ENCODE measurements around the gene GPR3. TPM values are rescaled to one million over a fixed set of nuclear protein-coding genes. Genes with fewer than 3 reads are reported as not detected.

Gene GPR3
- total and polyA plus RNA-seq, 11 donors: 0.11 to 3.7 (median 0.53) TPM; not detected in 1

- Histone ChIP-seq H3K27me3 (no peaks in the 10 kb centered on the region), H3K27ac (no peak overlapping the region), H3K4me1 (peaks cover 7 to 56% (median 32%) of the 10 kb centered on the region in 12 donors), H3K36me3 (no peaks in the 10 kb centered on the region), H3K9me3 (no peaks in the 10 kb centered on the region), H3K4me3 (no peak overlapping the region)
- WGBS, 4 donors: 95 to 97% (median 96%) methylated on average over 12 to 18 of the region's 18 CpGs
- TF ChIP-seq CTCF (IDR thresholded peaks at IDR 0.05) (no peak), POLR2A (IDR thresholded peaks at IDR 0.05) (no peak)
- intact Hi-C loops (cut with DNase I): loop anchor here (1.0 to 10.0 kb wide), 14 partner anchors 29 to 349 kb away; no protein-coding TSS in a partner anchor
- DNase-seq (no peak), ATAC-seq (no peak)
Measured at GRCh38 chr1:27393641-27394281, 1.3 kb downstream of the GPR3 start.

GRCh38 chr1:27394282-27394658 lies 1.8 kb downstream of the GPR3 start:
- H3K27me3 ChIP-seq: no peaks in the 10 kb centered on the region
- peaks cover 7 to 60% (median 37%) of the 10 kb centered on the region in 12 donors for H3K4me1 ChIP-seq
- intact Hi-C loops (cut with DNase I): loop anchor here (1.0 to 10.0 kb wide), 13 partner anchors 37 to 349 kb away; no protein-coding TSS in a partner anchor
- H3K36me3 ChIP-seq: no peaks in the 10 kb centered on the region
- DNase-seq: no peak
- no peak for ATAC-seq
- TF ChIP-seq POLR2A (IDR thresholded peaks at IDR 0.05) (no peak), CTCF (IDR thresholded peaks at IDR 0.05) (no peak)
- 94 to 98% (median 97%) methylated on average over 9 of the region's 9 CpGs for WGBS, 4 donors
- no peak overlapping the region for H3K4me3 ChIP-seq
- no peak overlapping the region for H3K27ac ChIP-seq
- H3K9me3 ChIP-seq: no peaks in the 10 kb centered on the region

- DNase-seq (no peak), ATAC-seq (no peak)
- Histone ChIP-seq H3K4me3 (no peak overlapping the region), H3K27me3 (no peaks in the 10 kb centered on the region), H3K9me3 (no peaks in the 10 kb centered on the region), H3K36me3 (no peaks in the 10 kb centered on the region), H3K4me1 (peaks cover 7 to 67% (median 43%) of the 10 kb centered on the region in 12 donors), H3K27ac (peak overlapping the region in 2 of 12 donors; percentile 19 to 26)
- intact Hi-C loops (cut with DNase I): loop anchor here (1.0 to 10.0 kb wide), 15 partner anchors 38 to 350 kb away; no protein-coding TSS in a partner anchor
- no peak for TF ChIP-seq POLR2A (IDR thresholded peaks at IDR 0.05)
- no peak for TF ChIP-seq CTCF (IDR thresholded peaks at IDR 0.05)
- WGBS, 4 donors: 71 to 93% (median 86%) methylated on average over 1 of the region's 1 CpG
Measured at GRCh38 chr1:27394925-27395324, 2.5 kb downstream of the GPR3 start.

GRCh38 chr1:27395441-27396195 lies 3.2 kb downstream of the GPR3 start:
- ATAC-seq (peak in 2 of 4 donors; percentile 18 to 23), DNase-seq (peak; percentile 68 to 86 (median 69))
- H3K36me3 ChIP-seq: no peaks in the 10 kb centered on the region
- H3K9me3 ChIP-seq: no peaks in the 10 kb centered on the region
- TF ChIP-seq CTCF (IDR thresholded peaks at IDR 0.05): peak; percentile 90 to 98 (median 96)
- TF ChIP-seq POLR2A (IDR thresholded peaks at IDR 0.05): no peak
- intact Hi-C loops (cut with DNase I): loop anchor here in 8 of 10 donors (1.0 to 10.0 kb wide), 11 partner anchors 63 to 351 kb away; no protein-coding TSS in a partner anchor
- H3K27me3 ChIP-seq: no peaks in the 10 kb centered on the region
- 8 to 14% (median 11%) methylated on average over 9 to 10 of the region's 10 CpGs for WGBS, 4 donors
- H3K27ac ChIP-seq: peak overlapping the region in 7 of 12 donors; percentile 17 to 66 (median 26)
- peaks cover 7 to 74% (median 47%) of the 10 kb centered on the region in 12 donors for H3K4me1 ChIP-seq
- no peak overlapping the region for H3K4me3 ChIP-seq
